Measurements from ENCODE around the gene LENG8. TPM values are rescaled to one million over a fixed set of nuclear protein-coding genes. Genes with fewer than 3 reads are reported as not detected.

The LENG8 gene
- total RNA-seq, 1 experiment from 2014 or later: 196 TPM

- TF ChIP-seq JUND (IDR thresholded peaks at IDR 0.05) (no peak), ZBTB33 (IDR thresholded peaks at IDR 0.05; ENCODE audit: extremely low read depth, insufficient replicate concordance, low read length) (peak; percentile 64), ATF3 (IDR thresholded peaks at IDR 0.05) (no peak)
These were observed at the start of gene LENG8 (continued) for GRCh38 chr19:54448774-54449700.

- CTCF ChIA-PET: no interaction called here
- no peak for TF ChIP-seq ZBTB33 (IDR thresholded peaks at IDR 0.05; ENCODE audit: extremely low read depth, insufficient replicate concordance, low read length)
- TF ChIP-seq RAD21 (IDR thresholded peaks at IDR 0.05; ENCODE audit: low read depth): no peak
- TF ChIP-seq SRF (IDR thresholded peaks at IDR 0.05; ENCODE audit: low read depth): no peak
- TF ChIP-seq ZNF274 (IDR thresholded peaks at IDR 0.05; ENCODE audit: low read depth, low read length): no peak
- no peak for TF ChIP-seq EZH2 (IDR thresholded peaks at IDR 0.05)
- no peak for TF ChIP-seq CTCF (IDR thresholded peaks at IDR 0.05 in 2 of 3, conservative IDR thresholded peaks at IDR 0.05 in 1 of 3; ENCODE audit: borderline replicate concordance in 1 of 3, insufficient read depth in 1 of 3, low read depth in 2 of 3, low read length in 2 of 3)
- TF ChIP-seq POLR2A (IDR thresholded peaks at IDR 0.05; ENCODE audit: borderline replicate concordance, extremely low read depth, insufficient read depth, insufficient read length): no peak
- no peak for TF ChIP-seq SP1 (IDR thresholded peaks at IDR 0.05; ENCODE audit: low read depth)
- no peak for TF ChIP-seq EGR1 (IDR thresholded peaks at IDR 0.05; ENCODE audit: low read depth)
- no peak for TF ChIP-seq SIN3A (IDR thresholded peaks at IDR 0.05; ENCODE audit: low read depth)
- TF ChIP-seq REST (IDR thresholded peaks at IDR 0.05; ENCODE audit: low read depth): no peak
These were observed 48.1 kb upstream of the LENG8 start for GRCh38 chr19:54400913-54401312.

More at GRCh38 chr19:54400913-54401312, 48.1 kb upstream of the LENG8 start:
- no peak overlapping the region for H3K4me3 ChIP-seq (replicated peaks in 1 of 2; ENCODE audit: low read depth in 1 of 2, low read length in 2 of 2)
- H3K36me3 ChIP-seq (ENCODE audit: control insufficient read depth in 1 of 2, insufficient read depth in 2 of 2, low read length in 2 of 2): no peaks in the 10 kb centered on the region
- POLR2A ChIA-PET: no interaction called here
- no peaks in the 10 kb centered on the region for H3K27me3 ChIP-seq (ENCODE audit: insufficient read depth, low read length)
- RAD21 ChIA-PET (ENCODE audit: low non-redundant PET in 1 of 2, low total read pairs in 2 of 2, uncharacterized antibody in 2 of 2, unreplicated experiment in 2 of 2): no interaction called here
- no peaks in the 10 kb centered on the region for H3K79me2 ChIP-seq (ENCODE audit: insufficient read depth, low read length)
- intact Hi-C loops (cut with micrococcal nuclease): no loop called here
- ATAC-seq (no peak), DNase-seq (ENCODE audit: low read depth, low spot score) (no peak)
- H3K9me3 ChIP-seq (ENCODE audit: control insufficient read depth in 1 of 2, insufficient read depth in 1 of 2, low read depth in 1 of 2, low read length in 2 of 2): no peaks in the 10 kb centered on the region
- no peak overlapping the region for H3K27ac ChIP-seq (ENCODE audit: low read depth, low read length)
- H4K20me1 ChIP-seq (ENCODE audit: insufficient read depth): no peaks in the 10 kb centered on the region
- no peaks in the 10 kb centered on the region for H3K9me2 ChIP-seq (ENCODE audit: insufficient read depth)
- no peak overlapping the region for H3K4me2 ChIP-seq (ENCODE audit: low read length)
- H2AFZ ChIP-seq (ENCODE audit: low read depth, low read length, poor library complexity, severe bottlenecking): no peak overlapping the region
- H3K9ac ChIP-seq (ENCODE audit: low read length): no peak overlapping the region
- BruUV-seq (replicated peaks): no TSS peak
- H3K4me1 ChIP-seq (ENCODE audit: control insufficient read depth in 1 of 2, insufficient read depth in 2 of 2, low read length in 2 of 2): no peaks in the 10 kb centered on the region

Data from HCT116 (cell line).